ENCODE data around the gene ANXA10.

DNA sequence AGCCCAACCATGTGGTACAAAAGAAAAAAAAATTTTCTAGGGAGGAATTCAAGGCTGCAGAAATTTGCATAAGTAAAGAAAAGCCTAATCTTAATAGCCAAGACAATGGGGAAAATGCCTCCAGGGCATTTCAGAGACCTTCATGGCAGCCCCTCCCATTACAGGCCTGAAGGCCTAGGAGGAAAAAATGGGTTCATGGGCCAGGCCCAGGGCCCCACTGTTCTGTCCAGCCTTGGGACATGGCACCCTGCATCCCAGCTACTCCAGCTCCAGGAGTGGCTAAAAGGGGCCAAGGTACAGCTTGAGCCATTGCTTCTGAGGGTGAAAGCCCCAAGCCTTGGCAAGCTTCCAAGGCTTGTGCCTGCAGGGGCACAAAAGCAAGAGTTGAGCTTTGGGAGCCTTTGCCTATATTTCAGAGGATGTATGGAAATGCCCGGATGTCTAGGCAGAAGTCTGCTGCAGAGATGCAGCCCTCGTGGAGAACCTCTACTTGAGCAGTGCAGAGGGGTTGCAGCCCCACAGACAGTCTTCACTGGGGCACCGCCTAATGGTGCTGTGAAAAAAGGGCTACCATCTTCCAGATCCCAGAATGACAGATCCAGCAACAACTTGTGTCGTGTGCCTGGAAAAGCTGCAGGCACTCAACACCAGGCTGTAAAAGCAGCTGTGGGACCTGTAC is 111.0 kb downstream of the ANXA10 start:
- no peak for TF ChIP-seq EZH2phosphoT487 (IDR thresholded peaks at IDR 0.05; ENCODE audit: borderline replicate concordance, low read length)
- no peak for TF ChIP-seq CTCF (conservative IDR thresholded peaks at IDR 0.05; ENCODE audit: low read depth, low read length)

All from PC-3 (cell line).